Measurements from ENCODE around the gene PAK2.

Gene PAK2

GRCh38 chr3:196753201-196753600, 13.5 kb downstream of the PAK2 start:
- no peaks in the 10 kb centered on the region for H3K27me3 ChIP-seq (ENCODE audit: insufficient read depth, poor library complexity, severe bottlenecking)

GRCh38 chr3:196754091-196754981, 14.7 kb downstream of the PAK2 start:
- Histone ChIP-seq H3K27ac (replicated peaks) (no peak overlapping the region), H3K4me3 (replicated peaks; ENCODE audit: insufficient read depth, low read length) (no peak overlapping the region), H3K27me3 (ENCODE audit: insufficient read depth, poor library complexity, severe bottlenecking) (no peaks in the 10 kb centered on the region)
- no peak for TF ChIP-seq GABPA (IDR thresholded peaks at IDR 0.05; ENCODE audit: low read depth)
- no peak for TF ChIP-seq POLR2AphosphoS5 (IDR thresholded peaks at IDR 0.05; ENCODE audit: low read depth)
- TF ChIP-seq REST (IDR thresholded peaks at IDR 0.05; ENCODE audit: insufficient replicate concordance, low read depth), result no peak
- TF ChIP-seq SPI1 (IDR thresholded peaks at IDR 0.05; ENCODE audit: borderline replicate concordance, low read depth), result no peak
- TF ChIP-seq CTCF (IDR thresholded peaks at IDR 0.05; ENCODE audit: insufficient read depth, low read length), result no peak
- DNase-seq (ENCODE audit: low read depth in 1 of 2, low spot score in 1 of 2), result no peak

More at GRCh38 chr3:196753201-196753600, 13.5 kb downstream of the PAK2 start:
- TF ChIP-seq SPI1 (IDR thresholded peaks at IDR 0.05; ENCODE audit: borderline replicate concordance, low read depth) (no peak), GABPA (IDR thresholded peaks at IDR 0.05; ENCODE audit: low read depth) (no peak), CTCF (IDR thresholded peaks at IDR 0.05; ENCODE audit: insufficient read depth, low read length) (no peak), POLR2AphosphoS5 (IDR thresholded peaks at IDR 0.05; ENCODE audit: low read depth) (no peak), REST (IDR thresholded peaks at IDR 0.05; ENCODE audit: insufficient replicate concordance, low read depth) (no peak)
- Histone ChIP-seq H3K27ac (replicated peaks) (no peak overlapping the region), H3K4me3 (replicated peaks; ENCODE audit: insufficient read depth, low read length) (no peak overlapping the region)
- DNase-seq (ENCODE audit: low read depth in 1 of 2, low spot score in 1 of 2), result no peak

GRCh38 chr3:196756732-196757131, 17.1 kb downstream of the PAK2 start:
- H3K27ac ChIP-seq (replicated peaks), result no peak overlapping the region
- TF ChIP-seq SPI1 (IDR thresholded peaks at IDR 0.05; ENCODE audit: borderline replicate concordance, low read depth) (no peak), REST (IDR thresholded peaks at IDR 0.05; ENCODE audit: insufficient replicate concordance, low read depth) (no peak), GABPA (IDR thresholded peaks at IDR 0.05; ENCODE audit: low read depth) (no peak), CTCF (IDR thresholded peaks at IDR 0.05; ENCODE audit: insufficient read depth, low read length) (no peak), POLR2AphosphoS5 (IDR thresholded peaks at IDR 0.05; ENCODE audit: low read depth) (no peak)
- no peak for DNase-seq (ENCODE audit: low read depth in 1 of 2, low spot score in 1 of 2)
- H3K27me3 ChIP-seq (ENCODE audit: insufficient read depth, poor library complexity, severe bottlenecking), result no peaks in the 10 kb centered on the region
- no peak overlapping the region for H3K4me3 ChIP-seq (replicated peaks; ENCODE audit: insufficient read depth, low read length)

Measured in HL-60 (cell line).